DOHH2 (cell line): ENCODE data around the gene KATNBL1.

Experiments
- H3F3A ChIP-seq: fragments of 200-600 bp; sonication (generic), shearing (Covaris generic); 2 replicates; pipeline ENCODE4 v1.6.0; 2016; ENCODE audit warnings: antibody characterized with exemption, mild to moderate bottlenecking; ENCODE audit not compliant: control insufficient read depth, insufficient read depth
- H3K27ac ChIP-seq: fragments of 200-600 bp; sonication (generic); 2 replicates; pipeline ENCODE4 v1.5.1; 2014; ENCODE audit warnings: low read depth, mild to moderate bottlenecking, low read length, moderate library complexity
- H3K27me3 ChIP-seq: fragments of 200-600 bp; sonication (generic); 2 replicates; pipeline ENCODE4 v1.6.1; 2014; ENCODE audit warnings: mild to moderate bottlenecking, low read length, mixed read lengths; ENCODE audit not compliant: control insufficient read depth
- H3K36me3 ChIP-seq: fragments of 200-600 bp; sonication (generic); 2 replicates; pipeline ENCODE4 v1.6.1; 2014; ENCODE audit warnings: mild to moderate bottlenecking, low read length, moderate library complexity, mixed read lengths; ENCODE audit not compliant: control insufficient read depth
- H3K4me1 ChIP-seq: fragments of 200-600 bp; sonication (generic); 2 replicates; pipeline ENCODE4 v1.6.1; 2014; ENCODE audit warnings: mild to moderate bottlenecking, low read length, mixed read lengths; ENCODE audit not compliant: control insufficient read depth
- H3K4me2 ChIP-seq: fragments of 200-600 bp; sonication (generic); 2 replicates; pipeline ENCODE4 v1.6.0; 2014; ENCODE audit warnings: mild to moderate bottlenecking, low read length, moderate library complexity
- H3K4me3 ChIP-seq: fragments of 200-600 bp; sonication (generic); 2 replicates; pipeline ENCODE4 v1.5.1; 2014; ENCODE audit warnings: mild to moderate bottlenecking, low read length, mixed read lengths
- H3K79me2 ChIP-seq: fragments of 200-600 bp; sonication (generic); 2 replicates; pipeline ENCODE4 v1.6.1; 2014; ENCODE audit warnings: mild to moderate bottlenecking, low read length, mixed read lengths; ENCODE audit not compliant: control insufficient read depth
- H3K9me2 ChIP-seq: fragments of 200-600 bp; sonication (generic); replicated peaks from 2 replicates; pipeline ENCODE4 v1.6.1; 2014; ENCODE audit warnings: mild to moderate bottlenecking, low read length, mixed read lengths; ENCODE audit not compliant: control insufficient read depth
- H3K9me3 ChIP-seq: fragments of 200-600 bp; sonication (generic); 2 replicates; pipeline ENCODE4 v1.6.1; 2014; ENCODE audit warnings: antibody characterized with exemption, low read length, mixed read lengths; ENCODE audit not compliant: control insufficient read depth, insufficient read depth
- H4K20me1 ChIP-seq: fragments of 200-600 bp; sonication (generic); 2 replicates; pipeline ENCODE4 v1.6.0; 2014; ENCODE audit warnings: low read depth, mild to moderate bottlenecking, antibody characterized with exemption, low read length, moderate library complexity; ENCODE audit not compliant: control insufficient read depth, insufficient read depth
- EZH2phosphoT487 ChIP-seq: fragments of 200-600 bp; sonication (generic); IDR thresholded peaks from 2 replicates; pipeline ENCODE4 v1.6.1; 2017; ENCODE audit warnings: borderline replicate concordance, mild to moderate bottlenecking, antibody characterized with exemption, low read length, moderate library complexity, mixed read lengths
- TF ChIP-seq, protein P1 (sequence below): fragments of 200-600 bp; sonication (generic); IDR thresholded peaks from one replicate; pipeline ENCODE4 v1.5.1; 2014; ENCODE audit warnings: antibody characterized with exemption, mild to moderate bottlenecking, low read depth, low read length; ENCODE audit not compliant: poor library complexity, severe bottlenecking

Gene KATNBL1

DNA sequence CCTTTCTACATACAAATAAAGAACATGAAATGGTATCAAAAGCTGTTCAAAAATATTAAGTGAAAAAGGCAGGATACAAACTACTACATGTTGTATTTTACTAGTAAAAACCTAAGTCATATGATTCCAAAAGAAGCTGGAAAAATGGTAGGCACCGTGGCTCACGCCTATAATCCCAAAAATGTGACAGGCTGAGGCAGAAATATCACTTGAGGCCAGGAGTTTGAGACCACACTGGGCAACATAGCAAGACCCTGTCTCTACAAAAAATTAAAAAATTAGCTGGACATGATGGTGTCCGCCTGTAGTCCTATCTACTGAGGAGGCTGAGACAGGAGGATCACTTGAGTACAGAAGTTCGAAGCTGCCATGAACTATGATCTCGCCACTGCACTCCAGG lies 110.0 kb downstream of the KATNBL1 start:
- H3K4me3 ChIP-seq, result peak overlapping the region; percentile 96
- TF ChIP-seq, protein P1, sequence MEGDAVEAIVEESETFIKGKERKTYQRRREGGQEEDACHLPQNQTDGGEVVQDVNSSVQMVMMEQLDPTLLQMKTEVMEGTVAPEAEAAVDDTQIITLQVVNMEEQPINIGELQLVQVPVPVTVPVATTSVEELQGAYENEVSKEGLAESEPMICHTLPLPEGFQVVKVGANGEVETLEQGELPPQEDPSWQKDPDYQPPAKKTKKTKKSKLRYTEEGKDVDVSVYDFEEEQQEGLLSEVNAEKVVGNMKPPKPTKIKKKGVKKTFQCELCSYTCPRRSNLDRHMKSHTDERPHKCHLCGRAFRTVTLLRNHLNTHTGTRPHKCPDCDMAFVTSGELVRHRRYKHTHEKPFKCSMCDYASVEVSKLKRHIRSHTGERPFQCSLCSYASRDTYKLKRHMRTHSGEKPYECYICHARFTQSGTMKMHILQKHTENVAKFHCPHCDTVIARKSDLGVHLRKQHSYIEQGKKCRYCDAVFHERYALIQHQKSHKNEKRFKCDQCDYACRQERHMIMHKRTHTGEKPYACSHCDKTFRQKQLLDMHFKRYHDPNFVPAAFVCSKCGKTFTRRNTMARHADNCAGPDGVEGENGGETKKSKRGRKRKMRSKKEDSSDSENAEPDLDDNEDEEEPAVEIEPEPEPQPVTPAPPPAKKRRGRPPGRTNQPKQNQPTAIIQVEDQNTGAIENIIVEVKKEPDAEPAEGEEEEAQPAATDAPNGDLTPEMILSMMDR, result no peak
- TF ChIP-seq EZH2phosphoT487, result no peak

More for the DNA sequence above, 110.0 kb downstream of the KATNBL1 start:
- no peaks in the 10 kb centered on the region for H3K9me3 ChIP-seq
- H3F3A ChIP-seq, result no peaks in the 10 kb centered on the region; the same call in 1 of the 2 replicates
- H4K20me1 ChIP-seq, result no peaks in the 10 kb centered on the region
- H3K4me2 ChIP-seq, result peak overlapping the region; percentile 94
- peaks cover 30% of the 10 kb centered on the region for H3K36me3 ChIP-seq
- no peaks in the 10 kb centered on the region for H3K9me2 ChIP-seq
- no peaks in the 10 kb centered on the region for H3K27me3 ChIP-seq
- no peak overlapping the region for H3K27ac ChIP-seq
- peaks cover 80% of the 10 kb centered on the region for H3K79me2 ChIP-seq
- peaks cover 26% of the 10 kb centered on the region for H3K4me1 ChIP-seq
